IgD-negative memory B cell (primary cell): Measurements from ENCODE around the gene AQP9. TPM values are rescaled to one million over a fixed set of nuclear protein-coding genes. Genes with fewer than 3 reads are reported as not detected.
"Not testable (repeated sequence)": the region's sequence is repeated elsewhere in the genome, so short reads cannot be mapped to it uniquely, and the experiment has no call there.

Experiments used
- H3K27ac Mint-ChIP-seq, 3 donors: one replicate each; pipeline ENCODE4 v1.8.0; 2020 to 2022; ENCODE audit warnings: mild to moderate bottlenecking in 3 of 3, mixed read lengths in 3 of 3, moderate library complexity in 1 of 3
- H3K27me3 Mint-ChIP-seq: one replicate; pipeline ENCODE4 v1.8.0; 2021; ENCODE audit warnings: mixed read lengths
- H3K36me3 Mint-ChIP-seq: one replicate; pipeline ENCODE4 v1.8.0; 2020; ENCODE audit warnings: mild to moderate bottlenecking, mixed read lengths
- H3K4me1 Mint-ChIP-seq, 3 donors: one replicate each; pipeline ENCODE4 v1.8.0; 2020 to 2022; ENCODE audit warnings: mixed read lengths in 3 of 3, mild to moderate bottlenecking in 1 of 3
- H3K4me3 Mint-ChIP-seq, 4 donors: one replicate each; pipeline ENCODE4 v1.8.0; 2020 to 2022; ENCODE audit warnings: mild to moderate bottlenecking in 4 of 4, mixed read lengths in 4 of 4, moderate library complexity in 3 of 4
- H3K9me3 Mint-ChIP-seq, 3 donors: one replicate each; pipeline ENCODE4 v1.8.0; 2020 to 2021; ENCODE audit warnings: mixed read lengths in 3 of 3, mild to moderate bottlenecking in 1 of 3
- polyA plus RNA-seq: library from polyadenylated mRNA; unstranded; fragments of 300-500 nt; fragmentation: Illumina TruSeq; gene quantifications from one replicate; pipeline ENCODE4 v1.2.3, GENCODE V29; 2021

Gene AQP9, protein sequence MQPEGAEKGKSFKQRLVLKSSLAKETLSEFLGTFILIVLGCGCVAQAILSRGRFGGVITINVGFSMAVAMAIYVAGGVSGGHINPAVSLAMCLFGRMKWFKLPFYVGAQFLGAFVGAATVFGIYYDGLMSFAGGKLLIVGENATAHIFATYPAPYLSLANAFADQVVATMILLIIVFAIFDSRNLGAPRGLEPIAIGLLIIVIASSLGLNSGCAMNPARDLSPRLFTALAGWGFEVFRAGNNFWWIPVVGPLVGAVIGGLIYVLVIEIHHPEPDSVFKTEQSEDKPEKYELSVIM
- polyA plus RNA-seq = not detected

DNA sequence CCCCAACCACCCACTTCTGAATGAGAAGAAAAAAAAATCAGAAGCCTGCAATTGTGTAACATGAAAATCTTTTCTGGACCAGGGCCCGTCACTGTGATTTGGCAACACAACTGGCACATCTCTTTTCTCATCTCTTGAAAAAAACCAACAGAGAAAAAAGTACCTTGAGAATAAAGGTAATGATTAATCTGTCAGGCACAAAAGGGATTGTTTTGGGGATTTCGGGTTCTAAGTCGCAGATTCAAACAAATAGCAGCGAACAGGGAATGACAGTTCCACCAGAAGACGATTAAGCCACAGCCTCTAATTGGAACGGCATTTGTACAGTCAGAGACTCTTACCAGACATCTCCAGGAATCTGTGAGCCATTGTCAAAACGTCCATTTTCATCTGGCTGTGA is at the start of gene AQP9:
AQP9 (plus strand) TSS at position 276 of the 400 bp plus-strand sequence. CDS start 185 bp downstream, outside the sequence.
- no peak within 1 kb of the TSS for H3K4me3 Mint-ChIP-seq
- H3K4me1 Mint-ChIP-seq = no peaks in the 10 kb centered on the region
- H3K27ac Mint-ChIP-seq = peak within 1 kb of the TSS in 1 of 3 donors; percentile 27
- peaks cover 3% of the 10 kb centered on the region for H3K36me3 Mint-ChIP-seq
- H3K9me3 Mint-ChIP-seq = no peaks in the 10 kb centered on the region
- peaks cover 1% of the 10 kb centered on the region for H3K27me3 Mint-ChIP-seq

DNA sequence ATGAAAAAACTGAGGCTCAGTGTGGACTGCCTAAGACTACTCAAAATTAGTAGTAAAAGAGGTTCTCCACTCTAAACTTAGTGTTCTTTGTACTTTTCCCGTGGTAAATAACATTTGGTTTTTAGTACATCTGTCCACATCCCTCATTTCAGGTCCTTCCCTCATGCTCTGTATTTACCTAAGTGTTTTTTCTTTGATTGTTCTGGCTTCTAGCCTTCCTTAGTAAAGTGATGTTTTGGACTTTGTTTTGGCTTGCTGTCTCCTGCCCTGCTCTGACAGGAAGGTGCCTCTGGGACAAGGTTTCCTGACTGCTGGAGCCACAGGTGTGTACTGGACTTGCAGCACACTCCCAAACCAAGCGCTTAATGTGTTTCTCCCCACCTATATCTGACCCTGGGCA is 42.8 kb upstream of the AQP9 start:
- Mint-ChIP-seq H3K36me3 (peaks cover 1% of the 10 kb centered on the region), H3K27ac (no peak overlapping the region), H3K4me3 (no peak overlapping the region)

DNA sequence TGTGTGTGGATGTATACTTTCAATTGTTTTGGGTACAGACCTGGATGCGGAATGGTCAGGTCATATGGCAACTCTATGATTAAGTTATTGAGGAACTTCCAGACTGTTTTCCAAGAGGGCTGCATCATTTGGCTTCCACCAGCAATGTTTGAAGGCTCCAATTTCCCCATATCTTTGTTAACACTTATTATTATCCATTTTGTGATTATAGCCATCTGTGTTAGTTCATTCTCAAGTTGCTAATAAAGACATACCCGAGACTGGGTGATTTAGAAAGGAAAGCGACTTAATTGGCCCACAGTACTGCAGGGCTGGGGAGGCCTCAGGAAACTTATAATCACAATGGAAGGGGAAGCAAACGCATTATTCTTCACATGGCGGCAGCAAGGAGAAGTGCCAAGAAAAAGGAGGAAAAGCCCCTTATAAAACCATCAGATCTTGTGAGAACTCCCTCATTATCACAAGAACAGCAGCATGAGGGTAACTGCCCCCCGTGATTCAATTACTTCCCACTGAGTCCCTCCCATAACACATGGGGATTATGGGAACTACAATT is 41.6 kb upstream of the AQP9 start:
- H3K27me3 Mint-ChIP-seq = peaks cover 6% of the 10 kb centered on the region
- H3K36me3 Mint-ChIP-seq = peaks cover 1% of the 10 kb centered on the region
- no peaks in the 10 kb centered on the region for H3K4me1 Mint-ChIP-seq
- peaks cover 0 to 6% (median 4%) of the 10 kb centered on the region in 3 donors for H3K9me3 Mint-ChIP-seq
- no peak overlapping the region for H3K4me3 Mint-ChIP-seq
- H3K27ac Mint-ChIP-seq = no peak overlapping the region

More for the DNA sequence above, 42.8 kb upstream of the AQP9 start:
- peaks cover 6% of the 10 kb centered on the region for H3K27me3 Mint-ChIP-seq
- peaks cover 0 to 6% (median 4%) of the 10 kb centered on the region in 3 donors for H3K9me3 Mint-ChIP-seq
- H3K4me1 Mint-ChIP-seq = no peaks in the 10 kb centered on the region

DNA sequence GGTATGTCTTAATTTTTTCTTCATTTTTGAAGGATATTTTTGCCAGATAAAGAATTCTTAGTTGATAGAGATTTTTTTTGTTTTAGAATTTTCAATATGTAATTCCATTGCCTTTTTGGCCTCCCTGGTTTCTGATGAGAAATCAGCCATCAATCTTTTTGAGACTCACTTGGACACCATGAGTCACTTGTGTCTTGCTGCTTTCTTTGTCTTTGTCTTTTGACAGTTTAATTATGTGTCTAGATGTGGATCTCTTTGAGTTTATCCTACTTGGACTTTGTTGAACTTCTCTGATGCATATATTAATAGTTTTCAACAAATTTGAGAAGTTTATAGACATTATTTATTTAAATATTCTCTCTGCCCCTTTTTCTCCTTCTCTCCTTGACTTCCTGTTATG is 34.7 kb upstream of the AQP9 start:
- no peak overlapping the region for H3K27ac Mint-ChIP-seq
- peaks cover 5% of the 10 kb centered on the region for H3K27me3 Mint-ChIP-seq
- no peaks in the 10 kb centered on the region for H3K4me1 Mint-ChIP-seq
- H3K4me3 Mint-ChIP-seq = no peak overlapping the region
- H3K36me3 Mint-ChIP-seq = peaks cover 2% of the 10 kb centered on the region
- peaks cover 0 to 3% (median 2%) of the 10 kb centered on the region in 3 donors for H3K9me3 Mint-ChIP-seq

DNA sequence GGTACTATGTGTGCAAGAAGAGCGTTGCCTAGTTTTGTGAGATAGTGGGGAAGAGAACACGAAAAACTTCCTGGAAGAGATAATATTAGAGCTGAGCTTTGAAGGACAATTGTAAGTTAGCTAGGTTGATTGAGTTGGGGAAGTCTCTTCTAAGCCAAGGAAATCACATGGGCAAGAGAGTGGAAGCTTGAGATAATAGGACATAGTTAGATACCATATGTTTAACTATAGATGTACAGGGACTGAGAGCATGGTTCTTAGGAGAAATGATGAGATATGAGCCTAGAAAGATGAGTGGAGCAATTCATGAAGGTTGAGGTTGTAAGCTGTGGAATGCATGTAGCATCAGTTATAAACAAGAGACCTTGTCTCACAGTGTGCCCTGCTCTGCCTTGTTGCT is 30.1 kb upstream of the AQP9 start:
- Mint-ChIP-seq H3K27ac (no peak overlapping the region), H3K4me1 (no peaks in the 10 kb centered on the region), H3K4me3 (no peak overlapping the region), H3K9me3 (peaks cover 0 to 3% (median 0%) of the 10 kb centered on the region in 3 donors), H3K36me3 (peaks cover 2% of the 10 kb centered on the region), H3K27me3 (peaks cover 4% of the 10 kb centered on the region)

DNA sequence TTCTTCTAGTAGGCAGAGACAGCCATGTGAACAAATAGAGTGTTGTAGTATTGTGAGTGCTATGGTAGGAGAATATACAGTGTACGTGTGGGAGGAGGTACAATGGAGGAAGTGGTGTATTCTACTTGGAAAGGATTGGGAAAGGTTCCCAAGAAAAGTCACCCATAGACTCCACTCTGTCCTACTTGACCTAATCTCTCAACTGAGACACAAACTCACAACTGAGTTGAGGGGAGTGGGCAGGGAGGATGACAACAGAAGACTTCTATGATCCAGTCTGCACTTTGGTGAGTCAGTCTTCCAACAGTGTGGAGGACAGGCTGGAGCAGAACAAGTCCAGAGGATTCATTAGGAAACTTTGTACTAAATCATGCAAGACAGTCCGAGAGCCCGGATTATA is 28.8 kb upstream of the AQP9 start:
- Mint-ChIP-seq H3K27ac (no peak overlapping the region), H3K9me3 (no peaks in the 10 kb centered on the region), H3K36me3 (no peaks in the 10 kb centered on the region), H3K4me3 (no peak overlapping the region), H3K27me3 (peaks cover 4% of the 10 kb centered on the region), H3K4me1 (no peaks in the 10 kb centered on the region)

DNA sequence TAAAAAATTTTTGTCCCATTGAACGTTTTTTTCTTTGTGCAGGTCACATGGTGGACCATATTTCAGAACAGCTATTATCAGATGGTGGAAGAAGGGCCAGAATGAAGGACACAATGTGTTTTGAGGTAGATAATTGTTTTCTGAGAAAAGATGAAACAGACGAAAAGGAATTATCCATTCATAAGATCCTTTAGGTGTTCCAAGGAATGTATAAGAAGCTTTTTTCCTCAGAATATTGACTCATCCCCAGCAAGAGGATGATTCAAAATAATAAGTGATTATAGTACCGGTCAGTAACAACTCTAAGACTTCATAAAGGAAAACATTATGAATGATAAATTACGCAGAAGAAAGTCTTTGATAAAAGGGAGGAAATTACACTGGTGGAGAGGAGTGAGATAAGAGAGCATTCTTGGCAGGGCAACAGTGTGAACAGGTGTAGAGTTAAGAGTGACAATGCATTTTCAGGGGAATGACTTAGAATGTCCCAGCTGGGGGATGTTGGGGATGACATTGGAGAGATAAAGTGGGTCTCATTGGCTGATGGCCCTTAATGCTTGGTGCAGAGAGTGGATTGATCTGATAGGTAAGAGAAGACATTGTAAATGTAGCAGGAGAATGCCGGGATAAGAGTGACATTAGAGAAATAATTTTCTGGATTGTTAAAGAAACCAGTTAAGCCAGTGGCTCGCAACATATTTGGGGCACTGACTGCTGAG is 27.0 kb upstream of the AQP9 start:
- peaks cover 3% of the 10 kb centered on the region for H3K27me3 Mint-ChIP-seq
- H3K4me1 Mint-ChIP-seq = no peaks in the 10 kb centered on the region
- no peak overlapping the region for H3K4me3 Mint-ChIP-seq
- no peaks in the 10 kb centered on the region for H3K9me3 Mint-ChIP-seq
- no peak overlapping the region for H3K27ac Mint-ChIP-seq
- H3K36me3 Mint-ChIP-seq = no peaks in the 10 kb centered on the region

DNA sequence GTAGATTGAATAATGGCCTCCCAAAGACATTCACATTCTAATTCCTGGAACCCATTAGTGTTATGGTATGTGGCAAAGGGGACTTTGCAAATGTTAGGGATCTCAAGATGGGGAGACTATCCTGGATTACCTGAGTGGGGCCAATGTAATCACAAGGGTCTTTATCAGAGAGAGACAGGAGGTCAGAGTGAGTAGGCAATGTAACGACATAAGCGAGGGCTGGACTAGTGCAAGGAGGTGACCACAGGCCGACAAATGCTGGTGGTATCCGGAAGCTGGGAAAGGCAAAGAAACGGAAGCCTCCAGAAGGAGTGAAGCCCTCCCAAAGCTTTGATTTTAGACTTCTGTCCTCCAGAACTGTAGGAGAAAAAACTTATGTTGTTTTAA is 26.5 kb upstream of the AQP9 start:
- Mint-ChIP-seq H3K36me3 (no peaks in the 10 kb centered on the region), H3K27ac (no peak overlapping the region), H3K27me3 (peaks cover under 1% of the 10 kb centered on the region), H3K4me3 (no peak overlapping the region), H3K4me1 (no peaks in the 10 kb centered on the region), H3K9me3 (no peaks in the 10 kb centered on the region)

DNA sequence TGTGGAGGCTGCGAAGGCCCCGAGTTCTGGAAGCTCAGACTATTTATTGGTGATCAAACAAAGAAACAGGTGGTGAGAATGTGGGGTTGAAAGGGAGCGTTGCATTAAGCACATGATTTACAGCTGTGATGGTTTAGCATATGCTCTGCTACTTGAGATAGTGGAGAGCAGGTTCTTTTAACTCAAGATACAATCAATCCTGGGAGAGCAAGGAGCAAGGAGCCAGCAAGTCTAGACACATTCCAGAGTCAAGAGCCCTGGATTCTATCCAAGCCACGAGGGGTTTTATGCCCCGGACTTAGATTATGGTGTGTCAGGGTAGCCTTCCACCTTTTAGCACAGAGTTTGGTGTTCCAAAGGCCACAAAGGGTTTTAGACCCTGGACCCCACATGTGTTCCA is 24.8 kb upstream of the AQP9 start:
- not testable (repeated sequence) for H3K4me3 Mint-ChIP-seq, H3K27ac Mint-ChIP-seq

DNA sequence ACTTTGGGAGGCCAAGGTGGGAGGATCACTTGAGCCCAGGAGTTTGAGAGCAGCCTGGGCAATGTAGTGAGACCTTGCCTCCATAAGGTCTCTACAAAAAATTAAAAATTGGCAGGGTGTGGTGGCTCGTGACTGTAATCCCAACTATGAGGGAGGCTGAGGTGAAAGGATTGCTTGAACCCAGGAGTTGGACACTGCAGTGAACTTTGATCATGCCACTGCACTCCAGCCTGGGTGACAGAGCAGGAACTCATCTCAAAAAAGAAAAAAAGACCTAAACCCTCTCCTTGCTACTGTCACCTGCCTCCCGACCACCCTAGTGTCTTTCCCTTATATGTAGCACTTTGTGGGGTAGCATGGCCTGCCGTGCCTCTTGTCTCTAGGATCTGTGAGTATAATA is 23.8 kb upstream of the AQP9 start:
- no peak overlapping the region for H3K4me3 Mint-ChIP-seq

More for the DNA sequence above, 24.8 kb upstream of the AQP9 start:
- H3K27me3 Mint-ChIP-seq, H3K9me3 Mint-ChIP-seq, H3K4me1 Mint-ChIP-seq, H3K36me3 Mint-ChIP-seq: not testable (repeated sequence)

DNA sequence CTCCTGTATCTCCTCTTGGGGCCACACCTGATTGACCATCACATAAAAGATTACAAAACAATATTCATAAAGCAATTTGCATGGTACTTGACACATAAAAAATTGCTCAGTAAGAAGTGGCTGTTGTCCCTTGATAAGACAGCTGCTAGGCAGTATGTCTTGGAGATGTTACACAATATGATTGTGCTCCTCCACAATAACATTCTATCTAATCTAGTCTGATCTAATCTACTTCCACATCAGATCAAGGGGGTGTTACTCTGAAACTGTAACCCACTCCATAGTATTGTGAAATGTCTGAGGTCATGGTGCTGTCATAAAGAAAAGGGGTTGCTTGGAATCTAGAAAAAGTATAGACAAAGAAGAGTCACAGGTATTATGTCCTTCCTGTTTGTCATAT is 23.4 kb upstream of the AQP9 start:
- Mint-ChIP-seq H3K4me3 (no peak overlapping the region), H3K27me3 (no peaks in the 10 kb centered on the region), H3K36me3 (no peaks in the 10 kb centered on the region), H3K4me1 (no peaks in the 10 kb centered on the region), H3K27ac (no peak overlapping the region), H3K9me3 (no peaks in the 10 kb centered on the region)

More for the DNA sequence above, 23.8 kb upstream of the AQP9 start:
- H3K27me3 Mint-ChIP-seq = no peaks in the 10 kb centered on the region
- H3K9me3 Mint-ChIP-seq = no peaks in the 10 kb centered on the region
- no peaks in the 10 kb centered on the region for H3K36me3 Mint-ChIP-seq
- H3K27ac Mint-ChIP-seq = no peak overlapping the region
- H3K4me1 Mint-ChIP-seq = no peaks in the 10 kb centered on the region

DNA sequence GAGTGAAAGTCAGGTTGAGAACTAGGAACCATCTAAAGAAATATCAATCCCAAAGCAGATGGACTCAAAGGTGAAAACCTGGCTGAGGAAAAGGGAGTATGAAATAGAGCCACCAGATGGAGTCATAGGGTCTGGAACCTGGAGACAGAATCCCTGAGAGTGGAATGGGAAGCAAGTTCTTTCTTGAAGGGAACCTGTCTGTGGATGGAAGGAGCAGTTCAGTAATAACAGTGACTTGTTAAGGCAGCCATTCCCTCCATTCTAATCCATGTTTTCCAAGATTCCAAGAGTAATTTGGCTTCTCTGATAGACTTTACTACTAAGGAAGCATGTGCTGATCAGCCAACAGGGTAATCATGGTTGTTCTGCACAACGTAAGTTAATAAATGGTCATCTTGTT is 22.5 kb upstream of the AQP9 start:
- peaks cover under 1% of the 10 kb centered on the region for H3K27me3 Mint-ChIP-seq
- no peaks in the 10 kb centered on the region for H3K4me1 Mint-ChIP-seq
- no peak overlapping the region for H3K4me3 Mint-ChIP-seq
- H3K27ac Mint-ChIP-seq = no peak overlapping the region
- H3K36me3 Mint-ChIP-seq = no peaks in the 10 kb centered on the region
- H3K9me3 Mint-ChIP-seq = no peaks in the 10 kb centered on the region

DNA sequence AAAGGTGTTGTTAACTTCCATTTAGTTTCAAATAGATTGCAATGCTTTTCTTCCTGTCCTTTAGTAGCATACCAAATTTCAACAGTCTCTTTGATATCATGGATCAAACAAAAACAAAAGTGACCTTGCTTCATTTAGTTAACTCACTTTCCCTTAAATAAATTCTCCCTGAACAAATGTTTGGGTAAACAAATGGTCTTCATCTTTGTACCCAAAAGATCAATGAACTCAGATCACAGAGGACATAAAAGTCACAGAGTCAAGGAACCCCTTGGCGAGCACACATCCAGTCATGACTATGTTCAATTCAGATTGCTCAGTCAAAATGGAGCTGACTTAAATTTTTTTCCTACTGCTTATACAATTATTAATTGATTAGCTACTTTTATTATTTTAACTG is 20.6 kb upstream of the AQP9 start:
- H3K4me3 Mint-ChIP-seq = no peak overlapping the region

DNA sequence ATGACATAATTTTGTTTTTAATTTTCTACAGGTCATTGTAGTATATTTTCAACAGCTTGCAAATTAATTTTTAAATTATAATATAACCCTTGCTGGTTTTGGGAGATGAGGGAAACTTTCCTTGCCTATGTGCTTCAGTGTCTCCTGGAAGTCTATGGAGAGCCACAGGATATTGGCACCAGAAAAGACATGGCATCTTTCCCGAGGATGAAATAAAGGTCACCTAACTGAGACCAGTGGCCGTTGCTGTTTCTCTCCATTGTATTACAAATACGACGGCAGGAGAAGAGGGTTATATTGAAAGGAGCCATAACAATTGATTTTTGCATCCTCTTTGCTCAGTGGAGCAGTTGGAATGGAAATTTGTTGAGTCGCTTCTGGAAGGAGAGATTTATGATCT is 19.9 kb upstream of the AQP9 start:
- Mint-ChIP-seq H3K9me3 (peaks cover 0 to 2% (median 0%) of the 10 kb centered on the region in 3 donors), H3K36me3 (no peaks in the 10 kb centered on the region), H3K27ac (no peak overlapping the region), H3K4me3 (no peak overlapping the region), H3K4me1 (no peaks in the 10 kb centered on the region), H3K27me3 (peaks cover 6% of the 10 kb centered on the region)

More for the DNA sequence above, 20.6 kb upstream of the AQP9 start:
- Mint-ChIP-seq H3K36me3 (no peaks in the 10 kb centered on the region), H3K4me1 (no peaks in the 10 kb centered on the region), H3K27me3 (peaks cover 6% of the 10 kb centered on the region), H3K27ac (no peak overlapping the region), H3K9me3 (peaks cover 0 to 2% (median 0%) of the 10 kb centered on the region in 3 donors)

DNA sequence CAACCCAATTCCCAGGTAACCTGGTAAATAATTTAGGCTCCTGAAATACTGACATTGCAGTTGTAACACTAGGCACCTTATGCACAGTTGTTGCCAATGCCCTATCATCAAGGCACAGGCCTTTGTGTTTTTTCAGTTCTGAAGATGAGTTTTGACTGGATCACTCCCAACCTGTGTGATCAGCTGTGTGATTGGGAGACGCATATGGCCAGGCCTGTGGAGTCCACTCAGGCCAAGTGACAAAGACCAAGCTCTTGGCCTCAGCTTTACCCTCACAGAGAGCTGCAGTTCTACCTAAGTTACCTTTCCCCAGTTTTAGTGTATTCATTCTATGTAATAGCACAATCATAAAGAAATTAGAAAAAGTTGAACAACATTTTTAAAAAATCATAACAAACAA is 19.2 kb upstream of the AQP9 start:
- Mint-ChIP-seq H3K27me3 (peaks cover 6% of the 10 kb centered on the region), H3K9me3 (peaks cover 0 to 2% (median 0%) of the 10 kb centered on the region in 3 donors), H3K4me1 (no peaks in the 10 kb centered on the region), H3K4me3 (no peak overlapping the region), H3K36me3 (no peaks in the 10 kb centered on the region), H3K27ac (no peak overlapping the region)
